ENCODE measurements around the gene CES3. TPM values are rescaled to one million over a fixed set of nuclear protein-coding genes. Genes with fewer than 3 reads are reported as not detected.

Gene CES3
- total and polyA plus RNA-seq, 9 of the 15 experiments (the other 6 are each of a cell fraction or from before 2014, with no cell fraction given), result 0.06 to 2.2 (median 0.68) TPM

- no peak for TF ChIP-seq RBBP5 (IDR thresholded peaks at IDR 0.05; ENCODE audit: borderline replicate concordance, insufficient read depth, low read length, poor library complexity, severe bottlenecking)
- no peak for TF ChIP-seq TBL1XR1 (IDR thresholded peaks at IDR 0.05; ENCODE audit: low read length in 2 of 2)
- peak; percentile 63; the same call in 1 of the 2 replicates for TF ChIP-seq SMAD4 (CRISPR knock-in tag; conservative IDR thresholded peaks at IDR 0.05)
- TF ChIP-seq ZNF398 (CRISPR knock-in tag; IDR thresholded peaks at IDR 0.05), result no peak
- TF ChIP-seq SMC3 (conservative IDR thresholded peaks at IDR 0.05; ENCODE audit: insufficient read depth, low read depth, low read length), result peak; percentile 46; the same call in 1 of the 2 replicates
- no peak for TF ChIP-seq ZBTB12 (CRISPR knock-in tag; IDR thresholded peaks at IDR 0.05)
- peak; percentile 74 to 94; a peak in 3 of 4 replicates for TF ChIP-seq MAZ (CRISPR knock-in tag; conservative IDR thresholded peaks at IDR 0.05 in 1 of 2, IDR thresholded peaks at IDR 0.05 in 1 of 2)
- no peak for TF ChIP-seq ZMIZ1 (IDR thresholded peaks at IDR 0.05; ENCODE audit: low read depth in 2 of 2, low read length in 2 of 2)
- TF ChIP-seq THRB (CRISPR knock-in tag; conservative IDR thresholded peaks at IDR 0.05), result no peak
- TF ChIP-seq L3MBTL2 (IDR thresholded peaks at IDR 0.05), result peak; percentile 48
- peak; percentile 62 for TF ChIP-seq NFIC (IDR thresholded peaks at IDR 0.05)
- TF ChIP-seq UBTF (IDR thresholded peaks at IDR 0.05; ENCODE audit: borderline replicate concordance in 1 of 2, low read depth in 2 of 2, low read length in 2 of 2), result 0 out of 4 replicates have a peak, but pooled peaks of 1 of the 2 experiments have one; percentile 17
Observed at GRCh38 chr16:66924527-66925321, 36.3 kb upstream of the CES3 start (continued).

All from K562 (cell line).